ENCODE results near the gene TRIP13. TPM values are rescaled to one million over a fixed set of nuclear protein-coding genes. Genes with fewer than 3 reads are reported as not detected.
"Not testable (repeated sequence)": the region's sequence is repeated elsewhere in the genome, so short reads cannot be mapped to it uniquely, and the experiment has no call there.

TRIP13 gene
- total and polyA plus RNA-seq, 4 donors: 2.7 to 6.2 (median 3.2) TPM

DNA sequence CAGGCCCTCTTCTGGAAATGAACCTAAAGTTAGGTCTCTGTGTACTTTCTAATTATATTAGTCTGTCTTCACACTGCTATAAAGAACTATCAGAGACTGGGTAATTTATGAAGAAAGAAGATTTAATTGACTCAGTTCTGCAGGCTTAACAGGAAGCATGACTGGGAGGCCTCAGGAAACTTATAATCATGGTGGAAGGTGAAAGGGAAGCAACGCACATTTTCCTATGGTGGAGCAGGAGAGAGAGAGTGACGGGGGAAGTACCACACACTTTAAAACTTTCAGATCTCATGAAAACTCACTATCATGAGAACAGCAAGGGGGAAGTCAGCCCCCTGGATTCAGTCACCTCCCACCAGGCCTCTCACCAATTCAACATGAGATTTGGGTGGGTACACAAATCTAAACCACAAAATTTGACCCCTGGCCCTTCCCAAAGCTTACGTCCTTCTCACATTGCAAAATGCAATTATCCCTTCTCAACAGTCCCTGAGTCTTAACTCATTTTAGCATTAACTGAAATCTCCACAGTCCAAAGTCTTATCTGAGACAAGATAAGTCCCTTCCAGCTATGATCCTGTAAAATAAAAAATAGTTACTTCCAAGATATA lies 40.7 kb downstream of the TRIP13 start:
- 60 to 82% methylated on average over 3 of the region's 3 CpGs for WGBS, 2 donors

DNA sequence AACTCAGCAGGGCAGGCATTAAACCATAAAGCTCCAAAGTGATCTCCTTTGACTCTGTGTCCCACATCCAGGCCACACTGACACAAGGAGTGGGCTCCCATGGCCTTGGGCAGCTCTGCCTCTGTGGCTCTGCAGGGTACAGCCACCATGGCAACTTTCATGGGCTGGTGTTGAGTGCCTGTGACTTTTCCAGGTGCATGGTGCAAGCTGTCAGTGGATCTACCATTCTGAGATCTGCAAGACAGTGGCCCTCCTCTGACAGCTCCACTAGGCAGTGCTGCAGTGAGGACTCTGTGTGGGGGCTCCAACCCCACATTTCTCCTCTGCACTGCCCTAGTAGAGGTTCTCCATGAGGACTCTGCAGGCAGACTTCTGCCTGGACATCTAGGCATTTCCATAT lies 41.3 kb downstream of the TRIP13 start:
- not testable (repeated sequence) for H3K4me3 ChIP-seq; H3K9ac ChIP-seq (ENCODE audit: insufficient read depth in 1 of 2, low read length in 2 of 2); H3K27me3 ChIP-seq (ENCODE audit: control insufficient read depth in 3 of 3, insufficient read depth in 3 of 3, low read length in 2 of 3); ATAC-seq (ENCODE audit: insufficient read depth, low FRiP score); DNase-seq; H3K27ac ChIP-seq (ENCODE audit: low read depth in 1 of 2, low read length in 1 of 2); H3K36me3 ChIP-seq (ENCODE audit: control insufficient read depth in 4 of 4, insufficient read depth in 4 of 4, low read length in 4 of 4); H3K9me3 ChIP-seq (ENCODE audit: control insufficient read depth in 4 of 4, insufficient read depth in 3 of 4, low read length in 3 of 4)
- H3K4me1 ChIP-seq (ENCODE audit: control insufficient read depth in 5 of 5, insufficient read depth in 5 of 5, low read length in 5 of 5): peaks cover 0 to 13% (median 8%) of the 10 kb centered on the region in 5 donors

More for the DNA sequence above, 40.7 kb downstream of the TRIP13 start:
- Histone ChIP-seq H3K4me1 (ENCODE audit: control insufficient read depth in 5 of 5, insufficient read depth in 5 of 5, low read length in 5 of 5) (peaks cover 0 to 13% (median 8%) of the 10 kb centered on the region in 5 donors), H3K36me3 (ENCODE audit: control insufficient read depth in 4 of 4, insufficient read depth in 4 of 4, low read length in 4 of 4) (no peaks in the 10 kb centered on the region), H3K9me3 (ENCODE audit: control insufficient read depth in 4 of 4, insufficient read depth in 3 of 4, low read length in 3 of 4) (no peaks in the 10 kb centered on the region), H3K9ac (ENCODE audit: insufficient read depth in 1 of 2, low read length in 2 of 2) (no peak overlapping the region), H3K27ac (ENCODE audit: low read depth in 1 of 2, low read length in 1 of 2) (no peak overlapping the region), H3K27me3 (ENCODE audit: control insufficient read depth in 3 of 3, insufficient read depth in 3 of 3, low read length in 2 of 3) (no peaks in the 10 kb centered on the region), H3K4me3 (no peak overlapping the region)
- TF ChIP-seq, protein P1, sequence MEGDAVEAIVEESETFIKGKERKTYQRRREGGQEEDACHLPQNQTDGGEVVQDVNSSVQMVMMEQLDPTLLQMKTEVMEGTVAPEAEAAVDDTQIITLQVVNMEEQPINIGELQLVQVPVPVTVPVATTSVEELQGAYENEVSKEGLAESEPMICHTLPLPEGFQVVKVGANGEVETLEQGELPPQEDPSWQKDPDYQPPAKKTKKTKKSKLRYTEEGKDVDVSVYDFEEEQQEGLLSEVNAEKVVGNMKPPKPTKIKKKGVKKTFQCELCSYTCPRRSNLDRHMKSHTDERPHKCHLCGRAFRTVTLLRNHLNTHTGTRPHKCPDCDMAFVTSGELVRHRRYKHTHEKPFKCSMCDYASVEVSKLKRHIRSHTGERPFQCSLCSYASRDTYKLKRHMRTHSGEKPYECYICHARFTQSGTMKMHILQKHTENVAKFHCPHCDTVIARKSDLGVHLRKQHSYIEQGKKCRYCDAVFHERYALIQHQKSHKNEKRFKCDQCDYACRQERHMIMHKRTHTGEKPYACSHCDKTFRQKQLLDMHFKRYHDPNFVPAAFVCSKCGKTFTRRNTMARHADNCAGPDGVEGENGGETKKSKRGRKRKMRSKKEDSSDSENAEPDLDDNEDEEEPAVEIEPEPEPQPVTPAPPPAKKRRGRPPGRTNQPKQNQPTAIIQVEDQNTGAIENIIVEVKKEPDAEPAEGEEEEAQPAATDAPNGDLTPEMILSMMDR (IDR thresholded peaks at IDR 0.05; ENCODE audit: control extremely low read depth, extremely low read depth): no peak
- ATAC-seq (ENCODE audit: insufficient read depth, low FRiP score) (no peak), DNase-seq (no peak)

DNA sequence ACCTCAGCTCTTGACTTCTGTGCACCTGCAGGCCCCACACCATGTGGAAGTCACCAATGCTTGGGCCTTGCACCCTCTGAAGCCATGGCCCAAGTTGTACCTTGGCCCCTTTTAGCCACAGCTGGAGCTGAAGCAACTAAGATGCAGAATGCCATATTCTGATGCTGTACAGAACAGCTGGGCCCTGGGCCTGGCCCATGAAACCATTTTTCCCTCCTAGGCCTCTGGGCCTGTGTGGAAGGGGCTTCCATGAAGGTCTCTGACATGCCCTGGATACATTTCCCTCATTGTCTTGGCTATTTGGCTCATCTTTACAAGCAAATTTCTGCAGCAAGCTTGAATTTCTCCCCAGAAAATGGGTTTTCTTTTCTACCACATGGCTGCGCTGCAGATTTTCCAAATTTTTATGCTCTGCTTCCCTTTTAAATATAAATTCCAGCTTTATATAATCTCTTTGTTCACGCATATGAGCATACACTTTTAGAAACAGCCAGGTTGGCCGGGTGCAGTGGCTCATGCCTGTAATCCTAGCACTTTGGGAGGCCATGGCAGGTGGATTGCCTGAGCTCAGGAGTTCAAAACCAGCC lies 41.8 kb downstream of the TRIP13 start:
- H3K27ac ChIP-seq (ENCODE audit: low read depth in 1 of 2, low read length in 1 of 2); H3K36me3 ChIP-seq (ENCODE audit: control insufficient read depth in 4 of 4, insufficient read depth in 4 of 4, low read length in 4 of 4); H3K9ac ChIP-seq (ENCODE audit: insufficient read depth in 1 of 2, low read length in 2 of 2); H3K4me3 ChIP-seq; H3K9me3 ChIP-seq (ENCODE audit: control insufficient read depth in 4 of 4, insufficient read depth in 3 of 4, low read length in 3 of 4); DNase-seq; H3K27me3 ChIP-seq (ENCODE audit: control insufficient read depth in 3 of 3, insufficient read depth in 3 of 3, low read length in 2 of 3); ATAC-seq (ENCODE audit: insufficient read depth, low FRiP score): not testable (repeated sequence)
- 86 to 89% methylated on average over 3 of the region's 3 CpGs for WGBS, 2 donors
- peaks cover 0 to 13% (median 8%) of the 10 kb centered on the region in 5 donors for H3K4me1 ChIP-seq (ENCODE audit: control insufficient read depth in 5 of 5, insufficient read depth in 5 of 5, low read length in 5 of 5)

DNA sequence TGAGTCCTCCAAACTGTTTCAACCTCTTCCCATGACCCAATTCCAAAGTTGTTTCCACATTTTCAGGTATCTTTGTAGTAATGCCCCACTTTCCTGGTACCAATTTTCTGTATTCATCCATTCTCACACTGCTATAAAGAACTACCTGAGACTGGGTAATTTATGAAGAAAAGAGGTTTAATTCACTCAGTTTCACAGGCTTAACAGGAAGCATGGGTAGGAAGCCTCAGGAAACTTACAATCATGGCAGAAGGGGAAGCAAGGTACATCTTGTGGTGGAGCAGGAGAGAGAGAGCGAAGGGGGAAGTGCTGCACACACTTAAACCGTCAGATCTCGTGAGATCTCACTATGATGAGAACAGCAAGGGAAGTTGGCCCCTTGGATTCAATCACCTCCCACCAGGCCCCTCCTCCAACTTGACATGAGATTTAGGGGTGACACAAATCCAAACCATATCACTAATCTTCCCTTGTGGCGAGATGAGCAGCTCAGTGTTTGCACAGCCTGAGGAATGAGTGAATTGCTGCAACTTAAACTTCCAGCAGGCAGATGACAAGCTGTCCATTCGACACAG lies 42.9 kb downstream of the TRIP13 start:
- Histone ChIP-seq H3K27me3 (ENCODE audit: control insufficient read depth in 3 of 3, insufficient read depth in 3 of 3, low read length in 2 of 3) (no peaks in the 10 kb centered on the region), H3K4me3 (no peak overlapping the region), H3K4me1 (ENCODE audit: control insufficient read depth in 5 of 5, insufficient read depth in 5 of 5, low read length in 5 of 5) (peaks cover 0 to 13% (median 8%) of the 10 kb centered on the region in 5 donors), H3K36me3 (ENCODE audit: control insufficient read depth in 4 of 4, insufficient read depth in 4 of 4, low read length in 4 of 4) (no peaks in the 10 kb centered on the region), H3K9ac (ENCODE audit: insufficient read depth in 1 of 2, low read length in 2 of 2) (no peak overlapping the region), H3K9me3 (ENCODE audit: control insufficient read depth in 4 of 4, insufficient read depth in 3 of 4, low read length in 3 of 4) (no peaks in the 10 kb centered on the region), H3K27ac (ENCODE audit: low read depth in 1 of 2, low read length in 1 of 2) (no peak overlapping the region)
- no peak for DNase-seq
- no peak for ATAC-seq (ENCODE audit: insufficient read depth, low FRiP score)
- TF ChIP-seq, protein P1 (IDR thresholded peaks at IDR 0.05; ENCODE audit: control extremely low read depth, extremely low read depth): no peak
- 67 to 68% methylated on average over 5 of the region's 5 CpGs for WGBS, 2 donors
